Fibroblast of the aortic adventitia (primary cell): ENCODE results near the gene GRIP1. TPM values are rescaled to one million over a fixed set of nuclear protein-coding genes. Genes with fewer than 3 reads are reported as not detected.

ENCODE experiments used
- DNase-seq: peaks from one replicate; pipeline ENCODE4 v3.0.0-alpha.2; 2010; ENCODE audit warnings: low read depth
- H3K4me3 ChIP-seq: 2 replicates; pipeline ENCODE4 v1.5.1; 2011; ENCODE audit warnings: low read depth, mild to moderate bottlenecking, control low read depth, low read length, moderate library complexity
- total RNA-seq: library from RNA; depleted of rRNA; stranded (reverse); fragments of >200 nt; gene quantifications from 2 replicates; pipeline ENCODE4 v1.2.3, GENCODE V29; 2012; ENCODE audit warnings: low replicate concordance
- TF ChIP-seq, protein P1 (sequence below): IDR thresholded peaks from 2 replicates; pipeline ENCODE4 v1.5.1; 2011; ENCODE audit warnings: mild to moderate bottlenecking, low read length, control low read depth, inconsistent platforms; ENCODE audit not compliant: insufficient read depth

Gene GRIP1
- 0.90 and 4.4 TPM in 2 replicates for total RNA-seq

DNA sequence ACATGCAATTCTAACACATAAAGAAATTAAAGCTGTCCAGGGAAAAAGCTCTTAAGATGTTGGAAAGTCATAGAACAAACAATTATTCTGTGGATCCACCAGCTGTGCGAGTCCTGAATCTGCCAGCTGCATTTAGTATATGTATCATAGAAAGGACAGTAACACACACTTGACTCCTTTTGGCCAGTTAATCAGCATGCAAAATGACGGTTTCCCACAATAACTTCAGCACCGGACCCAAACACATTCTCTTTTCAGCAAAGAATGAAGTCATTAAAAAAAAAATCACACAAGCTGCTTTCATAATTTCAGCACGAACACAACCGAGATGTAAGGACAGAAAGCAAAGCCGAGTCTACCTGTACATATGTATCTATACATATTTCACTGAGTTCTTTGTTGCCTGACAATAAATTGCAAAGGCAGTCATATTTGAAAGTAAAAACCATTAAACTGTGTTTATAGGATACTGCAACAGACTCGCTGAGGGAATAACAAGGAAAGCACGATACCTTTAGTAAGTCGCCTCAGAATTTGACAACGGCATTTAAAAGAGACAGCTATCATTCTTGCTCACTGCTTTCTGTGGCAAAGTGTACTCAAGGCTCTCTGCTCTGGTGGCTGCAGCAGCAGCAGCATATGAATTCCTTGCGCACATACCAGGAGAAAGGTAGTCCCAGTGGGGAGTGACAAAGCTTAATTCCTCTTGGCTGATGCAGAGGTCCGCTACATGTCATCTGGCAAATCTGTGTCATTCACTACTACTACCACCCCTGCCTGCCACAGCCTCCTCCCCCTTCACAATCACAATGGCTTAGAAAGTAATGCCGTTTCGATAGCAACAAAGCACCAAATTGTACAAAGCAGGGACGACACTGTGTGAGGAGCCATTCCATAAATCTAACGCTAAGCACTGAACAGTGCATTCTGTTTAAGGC is at the start of gene GRIP1:
TSS of gene GRIP1 (minus strand) at position 739 of the 938 bp plus-strand sequence. CDS start at position 567, 172 bp downstream.
- TF ChIP-seq, protein P1, sequence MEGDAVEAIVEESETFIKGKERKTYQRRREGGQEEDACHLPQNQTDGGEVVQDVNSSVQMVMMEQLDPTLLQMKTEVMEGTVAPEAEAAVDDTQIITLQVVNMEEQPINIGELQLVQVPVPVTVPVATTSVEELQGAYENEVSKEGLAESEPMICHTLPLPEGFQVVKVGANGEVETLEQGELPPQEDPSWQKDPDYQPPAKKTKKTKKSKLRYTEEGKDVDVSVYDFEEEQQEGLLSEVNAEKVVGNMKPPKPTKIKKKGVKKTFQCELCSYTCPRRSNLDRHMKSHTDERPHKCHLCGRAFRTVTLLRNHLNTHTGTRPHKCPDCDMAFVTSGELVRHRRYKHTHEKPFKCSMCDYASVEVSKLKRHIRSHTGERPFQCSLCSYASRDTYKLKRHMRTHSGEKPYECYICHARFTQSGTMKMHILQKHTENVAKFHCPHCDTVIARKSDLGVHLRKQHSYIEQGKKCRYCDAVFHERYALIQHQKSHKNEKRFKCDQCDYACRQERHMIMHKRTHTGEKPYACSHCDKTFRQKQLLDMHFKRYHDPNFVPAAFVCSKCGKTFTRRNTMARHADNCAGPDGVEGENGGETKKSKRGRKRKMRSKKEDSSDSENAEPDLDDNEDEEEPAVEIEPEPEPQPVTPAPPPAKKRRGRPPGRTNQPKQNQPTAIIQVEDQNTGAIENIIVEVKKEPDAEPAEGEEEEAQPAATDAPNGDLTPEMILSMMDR: no peak
- H3K4me3 ChIP-seq: no peak within 1 kb of the TSS
- no peak for DNase-seq

- TF ChIP-seq, protein P1: no peak
- no peak for DNase-seq
- no peak overlapping the region for H3K4me3 ChIP-seq
Observed at GRCh38 chr12:66726556-66726955, 47.7 kb upstream of the GRIP1 start.

GRCh38 chr12:66725031-66725430 is 46.2 kb upstream of the GRIP1 start:
- H3K4me3 ChIP-seq: no peak overlapping the region
- TF ChIP-seq, protein P1: no peak
- no peak for DNase-seq

GRCh38 chr12:66724616-66725015 is 45.7 kb upstream of the GRIP1 start:
- TF ChIP-seq, protein P1: no peak
- DNase-seq: no peak
- no peak overlapping the region for H3K4me3 ChIP-seq

DNA sequence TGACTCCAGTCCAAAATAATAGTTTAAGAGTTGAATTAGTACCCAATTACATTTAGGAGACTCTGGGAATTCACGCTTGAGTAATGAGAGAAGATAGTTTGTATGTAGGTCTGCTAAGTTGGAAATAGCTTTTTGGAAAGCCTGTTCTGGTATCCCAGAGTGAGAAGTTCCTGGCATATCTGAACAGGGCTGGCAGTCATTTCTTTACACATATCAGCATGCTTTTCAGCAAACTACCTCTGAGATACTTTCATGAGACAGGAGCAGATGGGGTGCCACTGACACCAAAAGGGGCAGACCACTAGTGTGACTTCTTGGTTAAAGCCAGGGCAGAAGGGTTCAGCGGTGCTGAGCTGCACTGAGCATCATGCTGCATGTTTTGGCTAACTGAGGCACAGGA is 45.1 kb upstream of the GRIP1 start:
- TF ChIP-seq, protein P1: no peak
- no peak overlapping the region for H3K4me3 ChIP-seq
- DNase-seq: no peak

- no peak overlapping the region for H3K4me3 ChIP-seq
- DNase-seq: no peak
- TF ChIP-seq, protein P1: no peak
Observed at GRCh38 chr12:66719862-66720261, 41.0 kb upstream of the GRIP1 start.
